GM12878 (cell line): ENCODE measurements around the gene RBPJL. TPM values are rescaled to one million over a fixed set of nuclear protein-coding genes. Genes with fewer than 3 reads are reported as not detected.

Source experiments
- ATAC-seq: fragments of 200-7000 bp; cut with Tn5 transposase; 3 replicates; pipeline ENCODE4 v1.9.1; 2020; ENCODE audit warnings: mild to moderate bottlenecking, moderate library complexity
- BruUV-seq: library from RNA; stranded (reverse); fragments of 400-500 nt; replicated peaks from 2 replicates; lab custom pipeline; 2021; lab: Mats Ljungman, UMichigan
- CTCF ChIA-PET: fragments of 300-600 bp; sonication (Branson Sonifier 250); formaldehyde crosslinking; extraction: SDS; loops from one replicate; lab custom pipeline; 2021; ENCODE audit warnings: inconsistent platforms; lab: Yijun Ruan, JAX
- POLR2A ChIA-PET: fragments of 350-600 bp; formaldehyde crosslinking; extraction: SDS; loops from one replicate; lab custom pipeline; 2021; ENCODE audit warnings: inconsistent platforms; lab: Charles Lee
- RAD21 ChIA-PET: fragments of 300-600 bp; sonication (Branson Sonifier 250); formaldehyde crosslinking; loops from one replicate; lab custom pipeline; 2023; ENCODE audit warnings: antibody characterized with exemption; ENCODE audit not compliant: unreplicated experiment; lab: Charles Lee
- SMC1A ChIA-PET: fragments of 300-600 bp; sonication (Branson Sonifier 250); formaldehyde crosslinking; loops from one replicate; lab custom pipeline; 2023; ENCODE audit not compliant: unreplicated experiment, uncharacterized antibody; lab: Charles Lee
- DNase-seq: peaks from one replicate; pipeline ENCODE4 v3.0.0-alpha.2; 2011; ENCODE audit warnings: low read depth, low spot score
- FAIRE-seq: peaks from 3 replicates; lab custom pipeline; 2011; peaks lifted over from hg19 to GRCh38; lab: Jason Lieb, UNC
- H2AFZ ChIP-seq: 2 replicates; pipeline ENCODE4 v1.6.0; 2011; ENCODE audit warnings: low read depth, low read length, control low read depth; ENCODE audit not compliant: control insufficient read depth
- H3K27ac ChIP-seq: 2 replicates; pipeline ENCODE4 v1.5.1; 2011; ENCODE audit warnings: control low read depth; ENCODE audit not compliant: control insufficient read depth, insufficient read depth
- H3K27me3 ChIP-seq, 2 experiments: replicated peaks in 1 of 2; 2 replicates each; pipeline versions ENCODE4 v1.6.0 to v1.6.1; 2011; ENCODE audit warnings: low read length in 1 of 2; ENCODE audit not compliant: control insufficient read depth in 2 of 2, insufficient read depth in 2 of 2
- H3K36me3 ChIP-seq, 2 experiments: 2 replicates each; pipeline ENCODE4 v1.5.1; 2011; ENCODE audit warnings: low read length in 1 of 2; ENCODE audit not compliant: control insufficient read depth in 2 of 2, insufficient read depth in 2 of 2
- H3K4me1 ChIP-seq: 2 replicates; pipeline ENCODE4 v1.6.1; 2011; ENCODE audit warnings: mild to moderate bottlenecking, low read length, moderate library complexity, mixed read lengths; ENCODE audit not compliant: control insufficient read depth, insufficient read depth
- H3K4me2 ChIP-seq: 2 replicates; pipeline ENCODE4 v1.6.0; 2011; ENCODE audit warnings: control low read depth; ENCODE audit not compliant: control insufficient read depth, insufficient read depth
- H3K4me3 ChIP-seq: fragments of 200-600 bp; sonication (generic); 2 replicates; pipeline ENCODE4 v1.5.1; 2016
- H3K79me2 ChIP-seq: 2 replicates; pipeline ENCODE4 v1.6.0; 2011; ENCODE audit warnings: low read length; ENCODE audit not compliant: control insufficient read depth, insufficient read depth
- H3K9ac ChIP-seq: 2 replicates; pipeline ENCODE4 v1.8.0; 2011; ENCODE audit warnings: low read length, control low read depth, mixed read lengths; ENCODE audit not compliant: control insufficient read depth, insufficient read depth
- H3K9me3 ChIP-seq: replicated peaks from 3 replicates; pipeline ENCODE4 v1.5.1; 2011; ENCODE audit warnings: mild to moderate bottlenecking, low read length; ENCODE audit not compliant: control insufficient read depth, insufficient read depth
- H4K20me1 ChIP-seq: 2 replicates; pipeline ENCODE4 v1.6.0; 2011; ENCODE audit not compliant: control insufficient read depth, insufficient read depth
- BHLHE40 ChIP-seq, 2 experiments: fragments of 450-650 bp in 1 of 2; IDR thresholded peaks; 2 replicates each; pipeline ENCODE4 v1.6.1; 2011 to 2017; ENCODE audit warnings: low read depth in 2 of 2, borderline replicate concordance in 1 of 2, improper control_type of control experiment in 1 of 2, low read length in 1 of 2, mild to moderate bottlenecking in 1 of 2
- CHD1 ChIP-seq: IDR thresholded peaks from 2 replicates; pipeline ENCODE4 v1.6.1; 2012; ENCODE audit warnings: low read depth, low read length, improper control_type of control experiment
- CREM ChIP-seq: IDR thresholded peaks from 2 replicates; pipeline ENCODE4 v1.6.1; 2014; ENCODE audit warnings: antibody characterized with exemption, low read depth
- EP300 ChIP-seq, 2 experiments: fragments of 150-350 bp in 1 of 2; IDR thresholded peaks; 2 replicates each; pipeline ENCODE4 v1.6.1; 2011 to 2012; ENCODE audit warnings: low read depth in 2 of 2, low read length in 2 of 2, borderline replicate concordance in 1 of 2, improper control_type of control experiment in 1 of 2, inconsistent platforms in 1 of 2; ENCODE audit not compliant: control insufficient read depth in 1 of 2
- EZH2 ChIP-seq: IDR thresholded peaks from 2 replicates; pipeline ENCODE4 v1.6.1; 2012; ENCODE audit warnings: low read depth, mild to moderate bottlenecking, control low read depth, inconsistent platforms, low read length, borderline replicate concordance; ENCODE audit not compliant: control insufficient read depth
- FOXK2 ChIP-seq: fragments of 450-650 bp; IDR thresholded peaks from 2 replicates; pipeline ENCODE4 v1.6.1; 2017; ENCODE audit warnings: mild to moderate bottlenecking, moderate library complexity
- LARP7 ChIP-seq: fragments of 450-650 bp; IDR thresholded peaks from 2 replicates; pipeline ENCODE4 v1.6.1; 2017; ENCODE audit warnings: mild to moderate bottlenecking
- MEF2B ChIP-seq: fragments of 450-650 bp; IDR thresholded peaks from 2 replicates; pipeline ENCODE4 v1.6.1; 2018; ENCODE audit warnings: mild to moderate bottlenecking, moderate library complexity; ENCODE audit not compliant: partially characterized antibody, poor library complexity, severe bottlenecking
- MTA2 ChIP-seq: fragments of 450-650 bp; IDR thresholded peaks from 2 replicates; pipeline ENCODE4 v1.6.1; 2016; ENCODE audit warnings: low read depth, mild to moderate bottlenecking, moderate library complexity
- MXI1 ChIP-seq: fragments of 150-350 bp; IDR thresholded peaks from 2 replicates; pipeline ENCODE4 v1.6.1; 2011; ENCODE audit warnings: low read depth, mild to moderate bottlenecking, inconsistent platforms, low read length, improper control_type of control experiment
- PBX3 ChIP-seq: IDR thresholded peaks from 2 replicates; pipeline ENCODE4 v1.6.1; 2011; ENCODE audit warnings: mild to moderate bottlenecking, low read depth, low read length, moderate library complexity; ENCODE audit not compliant: insufficient replicate concordance
- POLR2AphosphoS5 ChIP-seq: IDR thresholded peaks from 2 replicates; pipeline ENCODE4 v1.6.1; 2011; ENCODE audit warnings: mild to moderate bottlenecking, low read length, inconsistent platforms
- POU2F2 ChIP-seq: IDR thresholded peaks from 3 replicates; pipeline ENCODE4 v1.6.1; 2011; ENCODE audit warnings: low read depth, mild to moderate bottlenecking, low read length, borderline replicate concordance
- RFX5 ChIP-seq: IDR thresholded peaks from 2 replicates; pipeline ENCODE4 v1.6.1; 2011; ENCODE audit warnings: low read depth, low read length, improper control_type of control experiment
- TCF3 ChIP-seq: IDR thresholded peaks from 2 replicates; pipeline ENCODE4 v1.6.1; 2012; ENCODE audit warnings: low read depth, mild to moderate bottlenecking, low read length, borderline replicate concordance; ENCODE audit not compliant: insufficient read depth
- WGBS: methylation state at CpG from one replicate; pipeline ENCODE4 v1.1.6; 2016; ENCODE audit warnings: low lambda C conversion rate; ENCODE audit not compliant: insufficient replicate concordance, insufficient coverage; ENCODE audit errors: missing lambda C conversion rate; 5-methylcytosine and 5-hydroxymethylcytosine counted together
- in situ Hi-C: fragments of 300-500 bp; cut with MboI; formaldehyde crosslinking; loops from 9 replicates; pipeline ENCODE4 v1.14.3; 2018; ENCODE audit warnings: mixed read lengths
- intact Hi-C: fragments of 100-400 bp; cut with micrococcal nuclease; formaldehyde crosslinking; loops from one replicate; pipeline ENCODE4 v1.14.2; 2022; ENCODE audit not compliant: unreplicated experiment
- polyA plus RNA-seq, 11 experiments: library from polyadenylated mRNA; depleted of rRNA in 4 of 11; unstranded in 6 of 11; stranded (reverse) in 5 of 11; fragments of >200 nt; fragmentation: Nextera tagmentation in 4 of 11; fragmentation: Illumina TruSeq in 1 of 11; extraction: Ambion mirVana in 4 of 11; extraction: Trizol in 1 of 11; gene quantifications; 1 replicate in 1 of 11; 2 replicates in 10 of 11; pipeline versions ENCODE4 v1.2.1 to v1.2.3, GENCODE V29; 2011 to 2016; ENCODE audit warnings: inconsistent platforms in 2 of 11, missing spikeins in 2 of 11, low read depth in 1 of 11
- total RNA-seq, 4 experiments: library from RNA; depleted of rRNA in 3 of 4; stranded (reverse); fragments of >200 nt in 3 of 4; fragmentation: Illumina TruSeq in 1 of 4; extraction: Trizol in 1 of 4; gene quantifications; 2 replicates each; pipeline versions ENCODE4 v1.2.1 to v1.2.3, GENCODE V29; 2013 to 2021
- TF ChIP-seq, protein P1 (sequence below): fragments of 450-650 bp; IDR thresholded peaks from 2 replicates; pipeline ENCODE4 v1.6.1; 2017; ENCODE audit warnings: mild to moderate bottlenecking, moderate library complexity
- TF ChIP-seq, protein P2 (sequence below): fragments of 450-650 bp; IDR thresholded peaks from 2 replicates; pipeline ENCODE4 v1.6.1; 2016; ENCODE audit warnings: mild to moderate bottlenecking

Gene RBPJL
- total and polyA plus RNA-seq, 10 of the 15 experiments (the other 5 are each of a cell fraction or from before 2014, with no cell fraction given), result 0.18 TPM; not detected in 9

DNA sequence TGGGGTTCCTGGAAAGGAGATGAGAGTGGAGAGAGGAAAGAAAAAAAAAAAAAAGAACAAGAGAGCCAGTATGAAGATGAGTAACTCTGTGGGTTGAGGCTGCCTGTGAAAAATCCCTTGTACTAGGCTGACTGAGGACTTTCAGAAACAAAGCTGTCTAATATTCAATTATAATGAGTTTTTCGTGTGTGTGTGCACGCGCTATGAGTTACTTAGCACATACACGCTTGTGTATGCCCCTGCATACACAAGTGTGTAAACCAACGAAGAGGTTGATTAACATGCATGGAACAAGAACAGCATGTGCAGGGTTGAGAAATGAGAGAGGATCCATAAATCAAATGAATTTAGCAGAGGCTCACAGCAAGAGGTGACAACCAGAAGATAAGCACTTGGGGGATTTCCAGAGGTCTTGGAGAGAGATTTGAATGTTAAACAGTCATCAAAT is 4.8 kb upstream of the RBPJL start:
- WGBS, result 23% methylated on average over 5 of the region's 5 CpGs
- SMC1A ChIA-PET, result interaction anchor here (1.1 to 2.8 kb wide), 7 partner anchors 10 to 148 kb away, joined by 3 to 14 read pairs (median 3); partner anchors contain the start of gene PIGT
- BruUV-seq, result no TSS peak
- DNase-seq, result peak; percentile 28
- RAD21 ChIA-PET, result interaction anchor here (0.9 to 2.4 kb wide), 4 partner anchors 11 to 186 kb away, joined by 3 to 7 read pairs (median 6); partner anchors contain the start of gene WFDC5
- no peaks in the 10 kb centered on the region for H3K36me3 ChIP-seq
- H3K9ac ChIP-seq, result no peak overlapping the region
- intact Hi-C loops, result no loop called here
- H3K27me3 ChIP-seq, result peaks cover 0 to 4% of the 10 kb centered on the region in 2 experiments; a peak in 1 of 4 replicates
- H3K4me3 ChIP-seq, result no peak overlapping the region
- H3K27ac ChIP-seq, result no peak overlapping the region
- no peaks in the 10 kb centered on the region for H4K20me1 ChIP-seq
- in situ Hi-C loops, result no loop called here
- peaks cover 6% of the 10 kb centered on the region; the same call in 1 of the 2 replicates for H3K4me1 ChIP-seq
- H3K4me2 ChIP-seq, result peak overlapping the region; percentile 51
- no peaks in the 10 kb centered on the region for H3K79me2 ChIP-seq
- no peaks in the 10 kb centered on the region for H3K9me3 ChIP-seq
- CTCF ChIA-PET, result interaction anchor here (0.7 to 4.1 kb wide), 9 partner anchors 9 to 469 kb away, joined by 3 to 53 read pairs (median 4); no protein-coding TSS in a partner anchor
- H2AFZ ChIP-seq, result no peak overlapping the region
- no peak for FAIRE-seq
- POLR2A ChIA-PET, result no interaction called here
- ATAC-seq, result peak; percentile 65
- no peak for TF ChIP-seq FOXK2
- no peak for TF ChIP-seq MXI1
- TF ChIP-seq CHD1, result no peak
- no peak for TF ChIP-seq RFX5
- TF ChIP-seq MEF2B, result no peak
- TF ChIP-seq CREM, result no peak
- no peak for TF ChIP-seq EP300 (IDR thresholded peaks at IDR 0.05; ENCODE audit: borderline replicate concordance in 1 of 2, control insufficient read depth in 1 of 2, low read depth in 2 of 2, low read length in 2 of 2)
- TF ChIP-seq, protein P1, sequence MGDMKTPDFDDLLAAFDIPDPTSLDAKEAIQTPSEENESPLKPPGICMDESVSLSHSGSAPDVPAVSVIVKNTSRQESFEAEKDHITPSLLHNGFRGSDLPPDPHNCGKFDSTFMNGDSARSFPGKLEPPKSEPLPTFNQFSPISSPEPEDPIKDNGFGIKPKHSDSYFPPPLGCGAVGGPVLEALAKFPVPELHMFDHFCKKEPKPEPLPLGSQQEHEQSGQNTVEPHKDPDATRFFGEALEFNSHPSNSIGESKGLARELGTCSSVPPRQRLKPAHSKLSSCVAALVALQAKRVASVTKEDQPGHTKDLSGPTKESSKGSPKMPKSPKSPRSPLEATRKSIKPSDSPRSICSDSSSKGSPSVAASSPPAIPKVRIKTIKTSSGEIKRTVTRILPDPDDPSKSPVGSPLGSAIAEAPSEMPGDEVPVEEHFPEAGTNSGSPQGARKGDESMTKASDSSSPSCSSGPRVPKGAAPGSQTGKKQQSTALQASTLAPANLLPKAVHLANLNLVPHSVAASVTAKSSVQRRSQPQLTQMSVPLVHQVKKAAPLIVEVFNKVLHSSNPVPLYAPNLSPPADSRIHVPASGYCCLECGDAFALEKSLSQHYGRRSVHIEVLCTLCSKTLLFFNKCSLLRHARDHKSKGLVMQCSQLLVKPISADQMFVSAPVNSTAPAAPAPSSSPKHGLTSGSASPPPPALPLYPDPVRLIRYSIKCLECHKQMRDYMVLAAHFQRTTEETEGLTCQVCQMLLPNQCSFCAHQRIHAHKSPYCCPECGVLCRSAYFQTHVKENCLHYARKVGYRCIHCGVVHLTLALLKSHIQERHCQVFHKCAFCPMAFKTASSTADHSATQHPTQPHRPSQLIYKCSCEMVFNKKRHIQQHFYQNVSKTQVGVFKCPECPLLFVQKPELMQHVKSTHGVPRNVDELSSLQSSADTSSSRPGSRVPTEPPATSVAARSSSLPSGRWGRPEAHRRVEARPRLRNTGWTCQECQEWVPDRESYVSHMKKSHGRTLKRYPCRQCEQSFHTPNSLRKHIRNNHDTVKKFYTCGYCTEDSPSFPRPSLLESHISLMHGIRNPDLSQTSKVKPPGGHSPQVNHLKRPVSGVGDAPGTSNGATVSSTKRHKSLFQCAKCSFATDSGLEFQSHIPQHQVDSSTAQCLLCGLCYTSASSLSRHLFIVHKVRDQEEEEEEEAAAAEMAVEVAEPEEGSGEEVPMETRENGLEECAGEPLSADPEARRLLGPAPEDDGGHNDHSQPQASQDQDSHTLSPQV, result no peak
- TF ChIP-seq PBX3, result no peak
- no peak for TF ChIP-seq POLR2AphosphoS5
- TF ChIP-seq BHLHE40 (IDR thresholded peaks at IDR 0.05; ENCODE audit: borderline replicate concordance in 1 of 2, low read depth in 2 of 2, low read length in 1 of 2), result peak in 1 of 2 experiments; percentile 52; a peak in 2 of 4 replicates
- no peak for TF ChIP-seq POU2F2
- TF ChIP-seq LARP7, result no peak
- peak; percentile 55 for TF ChIP-seq MTA2
- no peak for TF ChIP-seq EZH2
- TF ChIP-seq, protein P2, sequence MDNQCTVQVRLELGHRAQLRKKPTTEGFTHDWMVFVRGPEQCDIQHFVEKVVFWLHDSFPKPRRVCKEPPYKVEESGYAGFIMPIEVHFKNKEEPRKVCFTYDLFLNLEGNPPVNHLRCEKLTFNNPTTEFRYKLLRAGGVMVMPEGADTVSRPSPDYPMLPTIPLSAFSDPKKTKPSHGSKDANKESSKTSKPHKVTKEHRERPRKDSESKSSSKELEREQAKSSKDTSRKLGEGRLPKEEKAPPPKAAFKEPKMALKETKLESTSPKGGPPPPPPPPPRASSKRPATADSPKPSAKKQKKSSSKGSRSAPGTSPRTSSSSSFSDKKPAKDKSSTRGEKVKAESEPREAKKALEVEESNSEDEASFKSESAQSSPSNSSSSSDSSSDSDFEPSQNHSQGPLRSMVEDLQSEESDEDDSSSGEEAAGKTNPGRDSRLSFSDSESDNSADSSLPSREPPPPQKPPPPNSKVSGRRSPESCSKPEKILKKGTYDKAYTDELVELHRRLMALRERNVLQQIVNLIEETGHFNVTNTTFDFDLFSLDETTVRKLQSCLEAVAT, result 0 out of 2 replicates have a peak, but pooled peaks have one; percentile 38
- TF ChIP-seq TCF3, result no peak
